Neural cell (in vitro differentiated cells): ENCODE data around the gene PNISR. TPM values are rescaled to one million over a fixed set of nuclear protein-coding genes. Genes with fewer than 3 reads are reported as not detected.

Source experiments
- H2AFZ ChIP-seq: fragments of 200-600, 300-800 bp; sonication (generic), shearing (Covaris generic); 2 replicates; pipeline ENCODE4 v1.6.0; 2014; ENCODE audit warnings: low read depth, mild to moderate bottlenecking, antibody characterized with exemption, low read length, moderate library complexity
- H3F3A ChIP-seq: fragments of 200-600 bp; shearing (Covaris generic); 2 replicates; pipeline ENCODE4 v1.6.1; 2016; ENCODE audit warnings: mild to moderate bottlenecking, moderate library complexity, mixed read lengths, antibody characterized with exemption, low read length; ENCODE audit not compliant: insufficient read depth, poor library complexity, severe bottlenecking
- H3K27ac ChIP-seq: fragments of 200-600, 300-800 bp; sonication (generic), shearing (Covaris generic); 2 replicates; pipeline ENCODE4 v1.5.1; 2014; ENCODE audit warnings: mild to moderate bottlenecking, low read length, moderate library complexity
- H3K27me3 ChIP-seq: fragments of 300-800, 200-600 bp; sonication (generic), shearing (Covaris generic); 2 replicates; pipeline ENCODE4 v1.6.0; 2014; ENCODE audit warnings: mild to moderate bottlenecking, low read depth, low read length, moderate library complexity; ENCODE audit not compliant: insufficient read depth
- H3K36me3 ChIP-seq: fragments of 300-800, 200-600 bp; sonication (generic), shearing (Covaris generic); 2 replicates; pipeline ENCODE4 v1.5.1; 2014; ENCODE audit warnings: mild to moderate bottlenecking, antibody characterized with exemption, low read length, moderate library complexity; ENCODE audit not compliant: insufficient read depth
- H3K4me2 ChIP-seq: fragments of 300-800, 200-600 bp; sonication (generic), shearing (Covaris generic); 2 replicates; pipeline ENCODE4 v1.6.0; 2014; ENCODE audit warnings: mild to moderate bottlenecking, low read length
- H3K4me3 ChIP-seq: fragments of 300-800, 200-600 bp; sonication (generic), shearing (Covaris generic); 2 replicates; pipeline ENCODE4 v1.5.1; 2014; ENCODE audit warnings: mild to moderate bottlenecking, low read length, moderate library complexity
- H3K79me2 ChIP-seq: fragments of 200-600 bp; shearing (Covaris generic); replicated peaks from 2 replicates; pipeline ENCODE4 v1.6.0; 2014; ENCODE audit warnings: mild to moderate bottlenecking, low read length, moderate library complexity; ENCODE audit not compliant: insufficient read depth
- H3K9ac ChIP-seq: fragments of 300-800, 200-600 bp; sonication (generic), shearing (Covaris generic); 2 replicates; pipeline ENCODE4 v1.6.1; 2016; ENCODE audit warnings: mild to moderate bottlenecking, low read length, mixed read lengths
- H3K9me2 ChIP-seq: fragments of 200-600 bp; shearing (Covaris generic); 2 replicates; pipeline ENCODE4 v1.6.1; 2016; ENCODE audit warnings: mild to moderate bottlenecking, low read length, mixed read lengths; ENCODE audit not compliant: insufficient read depth
- H3K9me3 ChIP-seq: fragments of 200-600, 300-800 bp; sonication (generic), shearing (Covaris generic); 2 replicates; pipeline ENCODE4 v1.6.1; 2016; ENCODE audit warnings: mild to moderate bottlenecking, mixed run types, low read length, moderate library complexity, mixed read lengths
- H4K20me1 ChIP-seq: fragments of 200-600 bp; shearing (Covaris generic); 2 replicates; pipeline ENCODE4 v1.6.1; 2016; ENCODE audit warnings: mild to moderate bottlenecking, mixed run types; ENCODE audit not compliant: insufficient read depth
- CTCF ChIP-seq: fragments of 450-650 bp; IDR thresholded peaks from 2 replicates; pipeline ENCODE4 v1.5.1; 2014; ENCODE audit warnings: antibody characterized with exemption, mild to moderate bottlenecking, moderate library complexity; ENCODE audit not compliant: poor library complexity, severe bottlenecking
- EP300 ChIP-seq: fragments of 450-650 bp; conservative IDR thresholded peaks from 2 replicates; pipeline ENCODE4 v1.6.1; 2014; ENCODE audit warnings: antibody characterized with exemption, mild to moderate bottlenecking, moderate library complexity; ENCODE audit not compliant: poor library complexity, severe bottlenecking
- EZH2 ChIP-seq: fragments of 200-600, 300-800 bp; shearing (Covaris generic), sonication (generic); IDR thresholded peaks from 2 replicates; pipeline ENCODE4 v1.6.1; 2014; ENCODE audit warnings: antibody characterized with exemption, low read length, borderline replicate concordance, mild to moderate bottlenecking; ENCODE audit not compliant: insufficient read depth, poor library complexity, severe bottlenecking
- MXI1 ChIP-seq: fragments of 450-650 bp; conservative IDR thresholded peaks from 2 replicates; pipeline ENCODE4 v1.6.1; 2014; ENCODE audit warnings: antibody characterized with exemption, mild to moderate bottlenecking; ENCODE audit not compliant: poor library complexity, severe bottlenecking
- POLR2AphosphoS5 ChIP-seq: IDR thresholded peaks from 2 replicates; pipeline ENCODE4 v1.6.1; 2012
- RAD21 ChIP-seq: fragments of 450-650 bp; conservative IDR thresholded peaks from 2 replicates; pipeline ENCODE4 v1.6.1; 2014; ENCODE audit warnings: antibody characterized with exemption, mild to moderate bottlenecking, moderate library complexity
- REST ChIP-seq: IDR thresholded peaks from 2 replicates; pipeline ENCODE4 v1.6.1; 2012; ENCODE audit warnings: borderline replicate concordance
- SMC3 ChIP-seq: fragments of 450-650 bp; conservative IDR thresholded peaks from 2 replicates; pipeline ENCODE4 v1.6.1; 2014; ENCODE audit warnings: antibody characterized with exemption, mild to moderate bottlenecking, moderate library complexity; ENCODE audit not compliant: poor library complexity
- TAF1 ChIP-seq: IDR thresholded peaks from 2 replicates; pipeline ENCODE4 v1.6.1; 2012; ENCODE audit warnings: low read depth
- polyA plus RNA-seq: library from polyadenylated mRNA; depleted of rRNA; stranded (reverse); fragments of >200 nt; gene quantifications from 2 replicates; pipeline ENCODE4 v1.2.3, GENCODE V29; 2014

The PNISR gene
- polyA plus RNA-seq, 1 donor from 2014 or later, result 391 TPM

GRCh38 chr6:99431901-99432300, 6.8 kb upstream of the PNISR start:
- Histone ChIP-seq H3K36me3 (no peaks in the 10 kb centered on the region), H3K27ac (no peak overlapping the region), H4K20me1 (no peaks in the 10 kb centered on the region), H3F3A (no peaks in the 10 kb centered on the region), H3K4me2 (no peak overlapping the region), H3K9ac (no peak overlapping the region), H3K9me3 (no peaks in the 10 kb centered on the region), H3K79me2 (no peaks in the 10 kb centered on the region), H3K27me3 (no peaks in the 10 kb centered on the region), H3K9me2 (no peaks in the 10 kb centered on the region), H2AFZ (no peak overlapping the region), H3K4me3 (no peak overlapping the region)
- no peak for TF ChIP-seq EZH2
- TF ChIP-seq POLR2AphosphoS5, result no peak
- no peak for TF ChIP-seq REST
- no peak for TF ChIP-seq CTCF
- no peak for TF ChIP-seq TAF1
- no peak for TF ChIP-seq SMC3
- TF ChIP-seq RAD21, result no peak
- TF ChIP-seq EP300, result no peak
- no peak for TF ChIP-seq MXI1

GRCh38 chr6:99427988-99428387, 2.9 kb upstream of the PNISR start:
- no peaks in the 10 kb centered on the region for H3K9me3 ChIP-seq
- H4K20me1 ChIP-seq, result no peaks in the 10 kb centered on the region
- no peak overlapping the region for H3K4me3 ChIP-seq
- H3K36me3 ChIP-seq, result no peaks in the 10 kb centered on the region
- no peak overlapping the region for H3K4me2 ChIP-seq
- peaks cover 17% of the 10 kb centered on the region for H3K79me2 ChIP-seq
- H3K27ac ChIP-seq, result no peak overlapping the region
- no peaks in the 10 kb centered on the region for H3K9me2 ChIP-seq
- no peak overlapping the region for H3K9ac ChIP-seq
- H3F3A ChIP-seq, result peaks cover 3% of the 10 kb centered on the region
- H3K27me3 ChIP-seq, result no peaks in the 10 kb centered on the region
- no peak overlapping the region for H2AFZ ChIP-seq
- no peak for TF ChIP-seq EP300
- no peak for TF ChIP-seq MXI1
- TF ChIP-seq SMC3, result no peak
- no peak for TF ChIP-seq POLR2AphosphoS5
- TF ChIP-seq TAF1, result no peak
- TF ChIP-seq RAD21, result no peak
- TF ChIP-seq CTCF, result no peak
- TF ChIP-seq EZH2, result no peak
- no peak for TF ChIP-seq REST
